ENCODE measurements around the gene SPTBN5. TPM values are rescaled to one million over a fixed set of nuclear protein-coding genes. Genes with fewer than 3 reads are reported as not detected.

The SPTBN5 gene
- total and polyA plus RNA-seq, 2 experiments from 2014 or later, result 0.57 to 1.1 TPM

DNA sequence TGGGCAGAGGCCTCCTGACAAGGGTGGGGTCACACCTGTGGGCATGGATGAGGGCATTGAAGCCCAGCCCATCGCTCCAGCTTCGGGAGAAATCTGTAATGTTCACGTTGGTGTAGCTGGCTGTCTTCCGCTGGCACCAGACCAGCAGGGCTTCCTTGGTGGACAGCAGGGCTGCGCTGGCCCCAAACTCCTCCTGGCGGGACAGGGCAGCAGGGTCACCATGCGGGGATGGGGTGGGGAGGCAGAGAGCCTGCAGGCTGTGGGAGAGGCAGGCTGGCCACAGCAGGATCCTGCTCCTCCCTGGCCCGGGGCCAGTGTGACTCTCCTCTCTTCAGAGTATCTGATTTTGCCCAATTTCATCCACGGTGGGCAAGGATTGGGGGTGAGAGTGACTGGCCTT lies 6.0 kb downstream of the SPTBN5 start:
- ATAC-seq, result no peak
- Histone ChIP-seq H3K27me3 (ENCODE audit: insufficient read depth) (peaks cover 7% of the 10 kb centered on the region), H3K27ac (ENCODE audit: low read depth) (no peak overlapping the region), H2AFZ (no peak overlapping the region), H3K4me1 (ENCODE audit: insufficient read depth) (no peaks in the 10 kb centered on the region), H3K4me3 (no peak overlapping the region), H3F3A (replicated peaks; ENCODE audit: low read depth) (no peaks in the 10 kb centered on the region), H3K9me2 (ENCODE audit: insufficient read depth) (no peaks in the 10 kb centered on the region), H3K79me2 (replicated peaks; ENCODE audit: insufficient read depth) (no peaks in the 10 kb centered on the region), H4K20me1 (replicated peaks; ENCODE audit: insufficient read depth) (no peaks in the 10 kb centered on the region), H3K4me2 (no peak overlapping the region), H3K36me3 (ENCODE audit: insufficient read depth) (no peaks in the 10 kb centered on the region)
- Mint-ChIP-seq H3K4me3 (no peak overlapping the region), H3K4me1 (no peaks in the 10 kb centered on the region; the same call in 2 of the 3 replicates), H3K9me3 (no peaks in the 10 kb centered on the region), H3K36me3 (ENCODE audit: low read depth) (no peaks in the 10 kb centered on the region), H3K27ac (no peak overlapping the region), H3K27me3 (ENCODE audit: insufficient read depth, low read depth, poor library complexity) (peaks cover 18% of the 10 kb centered on the region)
- no peak for TF ChIP-seq EZH2 (IDR thresholded peaks at IDR 0.05; ENCODE audit: low read depth, unreplicated experiment)
- no peak for TF ChIP-seq JUNB (IDR thresholded peaks at IDR 0.05; ENCODE audit: unreplicated experiment)
- no peak for TF ChIP-seq POLR2AphosphoS5 (IDR thresholded peaks at IDR 0.05; ENCODE audit: low read depth)
- no peak for TF ChIP-seq NANOG (IDR thresholded peaks at IDR 0.05; ENCODE audit: borderline replicate concordance)
- TF ChIP-seq, protein P1, sequence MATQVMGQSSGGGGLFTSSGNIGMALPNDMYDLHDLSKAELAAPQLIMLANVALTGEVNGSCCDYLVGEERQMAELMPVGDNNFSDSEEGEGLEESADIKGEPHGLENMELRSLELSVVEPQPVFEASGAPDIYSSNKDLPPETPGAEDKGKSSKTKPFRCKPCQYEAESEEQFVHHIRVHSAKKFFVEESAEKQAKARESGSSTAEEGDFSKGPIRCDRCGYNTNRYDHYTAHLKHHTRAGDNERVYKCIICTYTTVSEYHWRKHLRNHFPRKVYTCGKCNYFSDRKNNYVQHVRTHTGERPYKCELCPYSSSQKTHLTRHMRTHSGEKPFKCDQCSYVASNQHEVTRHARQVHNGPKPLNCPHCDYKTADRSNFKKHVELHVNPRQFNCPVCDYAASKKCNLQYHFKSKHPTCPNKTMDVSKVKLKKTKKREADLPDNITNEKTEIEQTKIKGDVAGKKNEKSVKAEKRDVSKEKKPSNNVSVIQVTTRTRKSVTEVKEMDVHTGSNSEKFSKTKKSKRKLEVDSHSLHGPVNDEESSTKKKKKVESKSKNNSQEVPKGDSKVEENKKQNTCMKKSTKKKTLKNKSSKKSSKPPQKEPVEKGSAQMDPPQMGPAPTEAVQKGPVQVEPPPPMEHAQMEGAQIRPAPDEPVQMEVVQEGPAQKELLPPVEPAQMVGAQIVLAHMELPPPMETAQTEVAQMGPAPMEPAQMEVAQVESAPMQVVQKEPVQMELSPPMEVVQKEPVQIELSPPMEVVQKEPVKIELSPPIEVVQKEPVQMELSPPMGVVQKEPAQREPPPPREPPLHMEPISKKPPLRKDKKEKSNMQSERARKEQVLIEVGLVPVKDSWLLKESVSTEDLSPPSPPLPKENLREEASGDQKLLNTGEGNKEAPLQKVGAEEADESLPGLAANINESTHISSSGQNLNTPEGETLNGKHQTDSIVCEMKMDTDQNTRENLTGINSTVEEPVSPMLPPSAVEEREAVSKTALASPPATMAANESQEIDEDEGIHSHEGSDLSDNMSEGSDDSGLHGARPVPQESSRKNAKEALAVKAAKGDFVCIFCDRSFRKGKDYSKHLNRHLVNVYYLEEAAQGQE (IDR thresholded peaks at IDR 0.05; ENCODE audit: unreplicated experiment), result no peak
- TF ChIP-seq, protein P2, sequence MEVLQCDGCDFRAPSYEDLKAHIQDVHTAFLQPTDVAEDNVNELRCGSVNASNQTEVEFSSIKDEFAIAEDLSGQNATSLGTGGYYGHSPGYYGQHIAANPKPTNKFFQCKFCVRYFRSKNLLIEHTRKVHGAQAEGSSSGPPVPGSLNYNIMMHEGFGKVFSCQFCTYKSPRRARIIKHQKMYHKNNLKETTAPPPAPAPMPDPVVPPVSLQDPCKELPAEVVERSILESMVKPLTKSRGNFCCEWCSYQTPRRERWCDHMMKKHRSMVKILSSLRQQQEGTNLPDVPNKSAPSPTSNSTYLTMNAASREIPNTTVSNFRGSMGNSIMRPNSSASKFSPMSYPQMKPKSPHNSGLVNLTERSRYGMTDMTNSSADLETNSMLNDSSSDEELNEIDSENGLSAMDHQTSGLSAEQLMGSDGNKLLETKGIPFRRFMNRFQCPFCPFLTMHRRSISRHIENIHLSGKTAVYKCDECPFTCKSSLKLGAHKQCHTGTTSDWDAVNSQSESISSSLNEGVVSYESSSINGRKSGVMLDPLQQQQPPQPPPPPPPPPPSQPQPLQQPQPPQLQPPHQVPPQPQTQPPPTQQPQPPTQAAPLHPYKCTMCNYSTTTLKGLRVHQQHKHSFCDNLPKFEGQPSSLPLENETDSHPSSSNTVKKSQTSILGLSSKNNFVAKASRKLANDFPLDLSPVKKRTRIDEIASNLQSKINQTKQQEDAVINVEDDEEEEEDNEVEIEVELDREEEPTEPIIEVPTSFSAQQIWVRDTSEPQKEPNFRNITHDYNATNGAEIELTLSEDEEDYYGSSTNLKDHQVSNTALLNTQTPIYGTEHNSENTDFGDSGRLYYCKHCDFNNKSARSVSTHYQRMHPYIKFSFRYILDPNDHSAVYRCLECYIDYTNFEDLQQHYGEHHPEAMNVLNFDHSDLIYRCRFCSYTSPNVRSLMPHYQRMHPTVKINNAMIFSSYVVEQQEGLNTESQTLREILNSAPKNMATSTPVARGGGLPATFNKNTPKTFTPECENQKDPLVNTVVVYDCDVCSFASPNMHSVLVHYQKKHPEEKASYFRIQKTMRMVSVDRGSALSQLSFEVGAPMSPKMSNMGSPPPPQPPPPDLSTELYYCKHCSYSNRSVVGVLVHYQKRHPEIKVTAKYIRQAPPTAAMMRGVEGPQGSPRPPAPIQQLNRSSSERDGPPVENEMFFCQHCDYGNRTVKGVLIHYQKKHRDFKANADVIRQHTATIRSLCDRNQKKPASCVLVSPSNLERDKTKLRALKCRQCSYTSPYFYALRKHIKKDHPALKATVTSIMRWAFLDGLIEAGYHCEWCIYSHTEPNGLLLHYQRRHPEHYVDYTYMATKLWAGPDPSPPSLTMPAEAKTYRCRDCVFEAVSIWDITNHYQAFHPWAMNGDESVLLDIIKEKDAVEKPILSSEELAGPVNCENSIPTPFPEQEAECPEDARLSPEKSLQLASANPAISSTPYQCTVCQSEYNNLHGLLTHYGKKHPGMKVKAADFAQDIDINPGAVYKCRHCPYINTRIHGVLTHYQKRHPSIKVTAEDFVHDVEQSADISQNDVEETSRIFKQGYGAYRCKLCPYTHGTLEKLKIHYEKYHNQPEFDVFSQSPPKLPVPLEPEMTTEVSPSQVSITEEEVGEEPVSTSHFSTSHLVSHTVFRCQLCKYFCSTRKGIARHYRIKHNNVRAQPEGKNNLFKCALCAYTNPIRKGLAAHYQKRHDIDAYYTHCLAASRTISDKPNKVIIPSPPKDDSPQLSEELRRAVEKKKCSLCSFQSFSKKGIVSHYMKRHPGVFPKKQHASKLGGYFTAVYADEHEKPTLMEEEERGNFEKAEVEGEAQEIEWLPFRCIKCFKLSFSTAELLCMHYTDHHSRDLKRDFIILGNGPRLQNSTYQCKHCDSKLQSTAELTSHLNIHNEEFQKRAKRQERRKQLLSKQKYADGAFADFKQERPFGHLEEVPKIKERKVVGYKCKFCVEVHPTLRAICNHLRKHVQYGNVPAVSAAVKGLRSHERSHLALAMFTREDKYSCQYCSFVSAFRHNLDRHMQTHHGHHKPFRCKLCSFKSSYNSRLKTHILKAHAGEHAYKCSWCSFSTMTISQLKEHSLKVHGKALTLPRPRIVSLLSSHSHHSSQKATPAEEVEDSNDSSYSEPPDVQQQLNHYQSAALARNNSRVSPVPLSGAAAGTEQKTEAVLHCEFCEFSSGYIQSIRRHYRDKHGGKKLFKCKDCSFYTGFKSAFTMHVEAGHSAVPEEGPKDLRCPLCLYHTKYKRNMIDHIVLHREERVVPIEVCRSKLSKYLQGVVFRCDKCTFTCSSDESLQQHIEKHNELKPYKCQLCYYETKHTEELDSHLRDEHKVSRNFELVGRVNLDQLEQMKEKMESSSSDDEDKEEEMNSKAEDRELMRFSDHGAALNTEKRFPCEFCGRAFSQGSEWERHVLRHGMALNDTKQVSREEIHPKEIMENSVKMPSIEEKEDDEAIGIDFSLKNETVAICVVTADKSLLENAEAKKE (CRISPR knock-in tag; IDR thresholded peaks at IDR 0.05), result no peak
- TF ChIP-seq CREB1 (CRISPR knock-in tag; IDR thresholded peaks at IDR 0.05; ENCODE audit: low read depth), result no peak
- TF ChIP-seq, protein P3, sequence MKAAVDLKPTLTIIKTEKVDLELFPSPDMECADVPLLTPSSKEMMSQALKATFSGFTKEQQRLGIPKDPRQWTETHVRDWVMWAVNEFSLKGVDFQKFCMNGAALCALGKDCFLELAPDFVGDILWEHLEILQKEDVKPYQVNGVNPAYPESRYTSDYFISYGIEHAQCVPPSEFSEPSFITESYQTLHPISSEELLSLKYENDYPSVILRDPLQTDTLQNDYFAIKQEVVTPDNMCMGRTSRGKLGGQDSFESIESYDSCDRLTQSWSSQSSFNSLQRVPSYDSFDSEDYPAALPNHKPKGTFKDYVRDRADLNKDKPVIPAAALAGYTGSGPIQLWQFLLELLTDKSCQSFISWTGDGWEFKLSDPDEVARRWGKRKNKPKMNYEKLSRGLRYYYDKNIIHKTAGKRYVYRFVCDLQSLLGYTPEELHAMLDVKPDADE (IDR thresholded peaks at IDR 0.05), result no peak
- TF ChIP-seq, protein P4, sequence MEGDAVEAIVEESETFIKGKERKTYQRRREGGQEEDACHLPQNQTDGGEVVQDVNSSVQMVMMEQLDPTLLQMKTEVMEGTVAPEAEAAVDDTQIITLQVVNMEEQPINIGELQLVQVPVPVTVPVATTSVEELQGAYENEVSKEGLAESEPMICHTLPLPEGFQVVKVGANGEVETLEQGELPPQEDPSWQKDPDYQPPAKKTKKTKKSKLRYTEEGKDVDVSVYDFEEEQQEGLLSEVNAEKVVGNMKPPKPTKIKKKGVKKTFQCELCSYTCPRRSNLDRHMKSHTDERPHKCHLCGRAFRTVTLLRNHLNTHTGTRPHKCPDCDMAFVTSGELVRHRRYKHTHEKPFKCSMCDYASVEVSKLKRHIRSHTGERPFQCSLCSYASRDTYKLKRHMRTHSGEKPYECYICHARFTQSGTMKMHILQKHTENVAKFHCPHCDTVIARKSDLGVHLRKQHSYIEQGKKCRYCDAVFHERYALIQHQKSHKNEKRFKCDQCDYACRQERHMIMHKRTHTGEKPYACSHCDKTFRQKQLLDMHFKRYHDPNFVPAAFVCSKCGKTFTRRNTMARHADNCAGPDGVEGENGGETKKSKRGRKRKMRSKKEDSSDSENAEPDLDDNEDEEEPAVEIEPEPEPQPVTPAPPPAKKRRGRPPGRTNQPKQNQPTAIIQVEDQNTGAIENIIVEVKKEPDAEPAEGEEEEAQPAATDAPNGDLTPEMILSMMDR (conservative IDR thresholded peaks at IDR 0.05; ENCODE audit: low read depth in 2 of 2), result no peak
- no peak for TF ChIP-seq ZNF114 (CRISPR knock-in tag; IDR thresholded peaks at IDR 0.05)
- no peak for TF ChIP-seq EZH2phosphoT487 (IDR thresholded peaks at IDR 0.05; ENCODE audit: unreplicated experiment)
- no peak for DNase-seq (ENCODE audit: low spot score)
